ENCODE results near the gene SNRPD3. TPM values are rescaled to one million over a fixed set of nuclear protein-coding genes. Genes with fewer than 3 reads are reported as not detected.

SNRPD3 gene
- total and polyA plus RNA-seq, 2 donors = 95.7 to 166 TPM

DNA sequence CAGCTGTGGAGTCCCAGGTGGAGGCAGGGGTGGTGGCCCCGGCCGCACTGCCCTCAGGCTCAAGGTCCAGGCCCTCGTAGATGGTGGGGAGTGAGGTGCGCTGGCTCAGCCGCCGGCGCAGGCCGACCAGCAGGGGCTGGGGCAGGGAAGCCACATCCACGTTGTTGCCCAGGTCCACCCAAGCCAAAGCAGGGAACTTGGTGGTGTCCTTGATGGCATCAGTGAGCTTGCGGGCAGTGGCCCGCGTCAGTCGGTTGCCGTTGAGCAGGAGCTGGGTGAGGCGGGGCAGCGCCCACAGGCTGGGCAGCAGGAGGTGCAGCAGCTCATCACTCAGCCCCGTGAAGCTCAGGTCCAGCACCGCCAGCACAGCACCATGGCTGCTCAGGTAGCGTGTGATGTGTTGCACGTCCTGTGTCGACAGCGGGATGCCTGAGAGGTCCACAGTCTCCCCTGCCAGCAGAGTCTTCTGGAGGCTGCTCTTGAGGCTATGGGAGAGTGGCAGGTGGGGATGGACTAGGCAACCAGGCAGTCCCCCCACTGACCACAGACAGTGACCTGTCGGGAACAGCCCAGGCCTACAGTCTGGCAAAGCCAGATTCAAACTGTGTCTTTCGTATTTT is 30.2 kb downstream of the SNRPD3 start:
- Histone ChIP-seq H3K36me3 (ENCODE audit: control insufficient read depth in 2 of 2, insufficient read depth in 2 of 2, low read length in 1 of 2) (no peaks in the 10 kb centered on the region), H3K27ac (ENCODE audit: low read depth in 1 of 2, low read length in 1 of 2) (no peak overlapping the region), H3K9me3 (ENCODE audit: control insufficient read depth in 2 of 2, insufficient read depth in 1 of 2, low read length in 1 of 2) (no peaks in the 10 kb centered on the region), H3K4me1 (ENCODE audit: control insufficient read depth in 2 of 2, insufficient read depth in 2 of 2, low read length in 2 of 2) (peaks cover 0 to 8% of the 10 kb centered on the region in 2 donors), H3K27me3 (ENCODE audit: control insufficient read depth in 2 of 2, insufficient read depth in 1 of 2, low read length in 1 of 2) (no peaks in the 10 kb centered on the region), H3K4me3 (ENCODE audit: low read length in 2 of 2) (no peak overlapping the region)
- 97% methylated on average over 24 of the region's 24 CpGs for WGBS
- no peak for DNase-seq (ENCODE audit: low read depth in 6 of 9, low spot score in 9 of 9)

DNA sequence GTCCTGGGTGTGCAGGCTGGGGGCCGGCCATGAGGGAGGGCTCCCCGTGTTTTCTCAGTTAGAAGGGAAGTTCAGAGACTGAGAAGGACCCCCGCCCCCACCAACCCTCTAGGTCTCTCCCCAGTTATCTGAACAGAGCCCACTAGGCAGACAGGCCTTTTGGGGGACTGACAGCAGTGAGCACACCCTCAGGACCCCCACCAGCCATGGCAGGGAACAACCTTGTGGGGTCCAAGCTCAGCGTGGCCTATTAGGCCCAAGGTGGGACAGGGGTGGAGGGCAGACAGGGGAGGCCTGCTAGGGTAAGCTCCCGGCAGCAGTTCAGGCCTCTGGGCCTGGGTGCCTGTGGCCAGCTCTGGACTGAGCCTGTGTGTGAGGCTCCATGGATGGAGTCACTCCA is 31.5 kb downstream of the SNRPD3 start:
- Histone ChIP-seq H3K27ac (ENCODE audit: low read depth in 1 of 2, low read length in 1 of 2) (no peak overlapping the region), H3K36me3 (ENCODE audit: control insufficient read depth in 2 of 2, insufficient read depth in 2 of 2, low read length in 1 of 2) (no peaks in the 10 kb centered on the region), H3K4me3 (ENCODE audit: low read length in 2 of 2) (no peak overlapping the region), H3K27me3 (ENCODE audit: control insufficient read depth in 2 of 2, insufficient read depth in 1 of 2, low read length in 1 of 2) (peaks cover 4 to 10% of the 10 kb centered on the region in 2 donors), H3K4me1 (ENCODE audit: control insufficient read depth in 2 of 2, insufficient read depth in 2 of 2, low read length in 2 of 2) (peaks cover 0 to 8% of the 10 kb centered on the region in 2 donors), H3K9me3 (ENCODE audit: control insufficient read depth in 2 of 2, insufficient read depth in 1 of 2, low read length in 1 of 2) (no peaks in the 10 kb centered on the region)
- WGBS = 87% methylated on average over 5 of the region's 5 CpGs
- no peak for DNase-seq (ENCODE audit: low read depth in 6 of 9, low spot score in 9 of 9)

DNA sequence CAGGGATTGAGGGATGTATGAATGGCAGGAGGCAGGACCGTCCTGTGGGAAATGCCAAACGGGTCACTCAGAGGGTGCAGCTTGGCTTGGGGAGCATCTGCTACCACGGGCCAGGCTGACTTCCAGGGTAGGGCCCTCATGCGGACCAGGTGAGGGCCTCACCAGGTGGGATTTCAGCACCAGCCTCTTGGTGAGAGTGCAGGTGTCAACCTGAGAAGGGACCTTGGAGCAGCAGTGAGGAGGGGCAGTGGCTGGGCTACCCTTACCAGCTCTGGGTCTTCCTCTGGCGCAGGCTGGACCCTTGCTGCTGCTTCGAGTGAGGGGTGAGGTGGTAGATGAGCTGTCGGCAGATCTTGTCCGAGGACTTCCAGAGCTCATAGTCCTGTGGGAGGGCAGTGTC is 32.1 kb downstream of the SNRPD3 start:
- Histone ChIP-seq H3K9me3 (ENCODE audit: control insufficient read depth in 2 of 2, insufficient read depth in 1 of 2, low read length in 1 of 2) (no peaks in the 10 kb centered on the region), H3K4me3 (ENCODE audit: low read length in 2 of 2) (no peak overlapping the region), H3K27me3 (ENCODE audit: control insufficient read depth in 2 of 2, insufficient read depth in 1 of 2, low read length in 1 of 2) (peaks cover 9 to 15% of the 10 kb centered on the region in 2 donors), H3K36me3 (ENCODE audit: control insufficient read depth in 2 of 2, insufficient read depth in 2 of 2, low read length in 1 of 2) (no peaks in the 10 kb centered on the region), H3K4me1 (ENCODE audit: control insufficient read depth in 2 of 2, insufficient read depth in 2 of 2, low read length in 2 of 2) (peaks cover 4 to 8% of the 10 kb centered on the region in 2 donors), H3K27ac (ENCODE audit: low read depth in 1 of 2, low read length in 1 of 2) (no peak overlapping the region)
- WGBS = 97% methylated on average over 8 of the region's 8 CpGs
- DNase-seq (ENCODE audit: low read depth in 6 of 9, low spot score in 9 of 9) = no peak

DNA sequence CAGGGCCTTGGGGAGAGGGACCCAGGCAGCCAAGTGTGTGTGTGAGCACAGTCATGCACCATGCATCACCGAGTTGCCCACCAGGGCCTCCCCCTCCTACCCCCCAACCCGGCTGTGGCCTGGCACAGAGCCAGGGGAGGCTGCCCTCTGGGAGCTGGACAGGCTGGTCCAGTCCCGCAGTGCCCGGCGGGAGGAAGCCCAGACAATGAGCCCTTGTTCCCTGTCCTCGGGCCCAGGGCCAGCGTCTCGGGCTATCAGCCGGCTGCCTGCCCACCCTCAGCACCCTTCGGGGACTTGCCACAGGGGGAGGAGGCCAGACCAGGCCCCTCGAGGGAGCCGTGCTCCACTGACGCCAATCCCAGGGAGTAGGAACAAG is 32.6 kb downstream of the SNRPD3 start:
- DNase-seq (ENCODE audit: low read depth in 6 of 9, low spot score in 9 of 9) = no peak
- 94% methylated on average over 13 of the region's 13 CpGs for WGBS
- Histone ChIP-seq H3K36me3 (ENCODE audit: control insufficient read depth in 2 of 2, insufficient read depth in 2 of 2, low read length in 1 of 2) (no peaks in the 10 kb centered on the region), H3K4me1 (ENCODE audit: control insufficient read depth in 2 of 2, insufficient read depth in 2 of 2, low read length in 2 of 2) (peaks cover 4 to 8% of the 10 kb centered on the region in 2 donors), H3K27me3 (ENCODE audit: control insufficient read depth in 2 of 2, insufficient read depth in 1 of 2, low read length in 1 of 2) (peaks cover 11 to 19% of the 10 kb centered on the region in 2 donors), H3K9me3 (ENCODE audit: control insufficient read depth in 2 of 2, insufficient read depth in 1 of 2, low read length in 1 of 2) (no peaks in the 10 kb centered on the region), H3K4me3 (ENCODE audit: low read length in 2 of 2) (no peak overlapping the region), H3K27ac (ENCODE audit: low read depth in 1 of 2, low read length in 1 of 2) (no peak overlapping the region)

DNA sequence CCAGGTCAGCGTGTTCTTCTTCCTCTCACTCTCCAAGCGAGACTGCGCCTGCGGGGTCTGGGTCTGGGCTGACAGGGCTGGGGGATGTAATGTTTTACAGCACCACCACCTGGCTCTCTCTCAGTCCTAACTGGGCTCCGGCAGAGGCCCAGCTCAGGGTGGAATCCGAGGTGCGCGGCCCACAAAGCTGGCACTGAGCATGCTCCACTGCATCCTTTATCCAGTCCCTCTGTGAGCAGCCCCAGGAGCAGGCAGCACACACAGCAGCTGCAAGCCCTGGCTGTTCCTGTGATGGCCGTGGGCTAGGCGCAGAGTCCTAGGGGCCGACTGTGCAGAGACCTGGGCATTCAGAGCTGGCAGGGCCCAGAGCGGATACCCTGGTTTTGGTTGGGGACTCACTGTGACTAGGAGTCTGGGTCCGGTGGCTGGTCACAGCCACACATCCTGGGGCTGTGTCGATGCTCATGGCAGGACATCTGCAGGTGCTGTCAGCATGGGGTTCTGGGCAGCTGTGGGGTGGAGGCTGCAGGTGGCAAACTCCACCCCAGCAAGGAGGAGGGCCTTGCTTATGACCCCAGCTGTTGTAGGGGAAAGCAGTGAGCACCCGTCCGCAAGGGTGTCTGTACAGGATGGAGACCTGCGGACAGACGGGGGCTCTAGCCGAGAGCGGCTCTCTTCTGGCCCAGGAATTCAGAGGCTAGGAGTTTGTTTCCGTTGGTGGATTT is 33.1 kb downstream of the SNRPD3 start:
- no peaks in the 10 kb centered on the region for H3K9me3 ChIP-seq (ENCODE audit: control insufficient read depth in 2 of 2, insufficient read depth in 1 of 2, low read length in 1 of 2)
- H3K4me3 ChIP-seq (ENCODE audit: low read length in 2 of 2) = no peak overlapping the region
- H3K27me3 ChIP-seq (ENCODE audit: control insufficient read depth in 2 of 2, insufficient read depth in 1 of 2, low read length in 1 of 2) = peaks cover 12 to 25% of the 10 kb centered on the region in 2 donors
- H3K27ac ChIP-seq (ENCODE audit: low read depth in 1 of 2, low read length in 1 of 2) = no peak overlapping the region
- H3K4me1 ChIP-seq (ENCODE audit: control insufficient read depth in 2 of 2, insufficient read depth in 2 of 2, low read length in 2 of 2) = peaks cover 4 to 5% of the 10 kb centered on the region in 2 donors
- no peaks in the 10 kb centered on the region for H3K36me3 ChIP-seq (ENCODE audit: control insufficient read depth in 2 of 2, insufficient read depth in 2 of 2, low read length in 1 of 2)
- 97% methylated on average over 21 of the region's 21 CpGs for WGBS
- DNase-seq (ENCODE audit: low read depth in 6 of 9, low spot score in 9 of 9) = no peak

DNA sequence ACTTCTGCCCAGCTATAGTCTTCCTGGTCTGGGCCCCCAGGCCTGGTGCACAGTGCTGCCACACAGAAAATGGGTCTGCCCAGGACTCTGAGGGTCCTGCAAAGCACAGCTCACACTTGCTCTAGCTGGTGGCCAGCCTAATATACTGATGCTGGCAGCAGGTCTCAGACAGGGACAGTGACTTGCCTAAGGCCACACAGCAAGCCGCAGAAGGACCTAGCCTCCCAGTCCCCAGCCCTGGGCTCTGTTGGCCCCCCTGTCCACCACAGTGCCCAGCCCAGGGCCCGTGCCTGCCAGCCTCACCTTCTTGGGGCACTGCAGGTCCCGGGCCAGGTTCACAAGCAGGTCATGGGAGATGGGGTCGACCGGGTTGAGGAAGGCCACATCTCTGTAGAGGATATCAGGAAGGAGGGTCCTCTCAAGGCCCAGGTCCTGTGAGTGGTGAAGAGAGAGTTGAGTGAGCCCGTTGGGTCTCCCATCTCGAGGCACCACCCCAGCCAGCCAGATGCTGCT is 33.8 kb downstream of the SNRPD3 start:
- DNase-seq (ENCODE audit: low read depth in 6 of 9, low spot score in 9 of 9) = no peak
- peaks cover 0 to 4% of the 10 kb centered on the region in 2 donors for H3K4me1 ChIP-seq (ENCODE audit: control insufficient read depth in 2 of 2, insufficient read depth in 2 of 2, low read length in 2 of 2)
- 97% methylated on average over 7 of the region's 7 CpGs for WGBS
- H3K27me3 ChIP-seq (ENCODE audit: control insufficient read depth in 2 of 2, insufficient read depth in 1 of 2, low read length in 1 of 2) = peaks cover 12 to 30% of the 10 kb centered on the region in 2 donors
- no peaks in the 10 kb centered on the region for H3K9me3 ChIP-seq (ENCODE audit: control insufficient read depth in 2 of 2, insufficient read depth in 1 of 2, low read length in 1 of 2)
- H3K4me3 ChIP-seq (ENCODE audit: low read length in 2 of 2) = no peak overlapping the region
- H3K36me3 ChIP-seq (ENCODE audit: control insufficient read depth in 2 of 2, insufficient read depth in 2 of 2, low read length in 1 of 2) = no peaks in the 10 kb centered on the region
- H3K27ac ChIP-seq (ENCODE audit: low read depth in 1 of 2, low read length in 1 of 2) = no peak overlapping the region

DNA sequence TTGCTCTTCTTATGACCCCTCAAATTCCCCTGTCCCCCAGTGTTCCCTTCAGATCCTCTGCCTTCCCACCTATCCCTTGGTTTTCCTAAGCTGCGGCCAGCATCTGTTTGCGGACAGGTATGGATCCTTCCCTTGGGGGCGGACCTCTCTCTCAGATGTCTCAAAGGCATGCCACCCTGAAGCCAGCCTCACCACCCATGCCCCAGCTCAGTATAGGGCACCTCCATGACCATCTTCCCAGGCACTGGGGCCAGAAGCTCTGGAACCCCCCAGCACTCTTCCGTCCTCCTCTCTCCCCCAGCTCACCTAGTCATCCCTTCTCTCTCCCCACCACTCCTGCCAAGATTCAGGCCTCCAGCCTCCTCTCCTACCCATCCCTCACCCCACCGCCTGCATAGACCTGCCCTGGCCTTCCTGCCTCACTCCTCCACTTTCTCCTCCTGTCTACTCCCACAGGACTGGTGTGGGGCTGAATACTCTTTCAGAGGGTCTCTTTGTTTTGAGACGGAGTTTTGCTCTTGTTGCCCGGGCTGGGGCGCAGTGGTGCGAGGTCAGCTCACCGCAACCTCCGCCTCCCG is 34.9 kb downstream of the SNRPD3 start:
- no peaks in the 10 kb centered on the region for H3K9me3 ChIP-seq (ENCODE audit: control insufficient read depth in 2 of 2, insufficient read depth in 1 of 2, low read length in 1 of 2)
- no peaks in the 10 kb centered on the region for H3K36me3 ChIP-seq (ENCODE audit: control insufficient read depth in 2 of 2, insufficient read depth in 2 of 2, low read length in 1 of 2)
- H3K4me3 ChIP-seq (ENCODE audit: low read length in 2 of 2) = no peak overlapping the region
- DNase-seq (ENCODE audit: low read depth in 6 of 9, low spot score in 9 of 9) = no peak
- H3K27ac ChIP-seq (ENCODE audit: low read depth in 1 of 2, low read length in 1 of 2) = no peak overlapping the region
- 98% methylated on average over 12 of the region's 12 CpGs for WGBS
- H3K4me1 ChIP-seq (ENCODE audit: control insufficient read depth in 2 of 2, insufficient read depth in 2 of 2, low read length in 2 of 2) = peaks cover 0 to 4% of the 10 kb centered on the region in 2 donors
- peaks cover 12 to 34% of the 10 kb centered on the region in 2 donors for H3K27me3 ChIP-seq (ENCODE audit: control insufficient read depth in 2 of 2, insufficient read depth in 1 of 2, low read length in 1 of 2)

DNA sequence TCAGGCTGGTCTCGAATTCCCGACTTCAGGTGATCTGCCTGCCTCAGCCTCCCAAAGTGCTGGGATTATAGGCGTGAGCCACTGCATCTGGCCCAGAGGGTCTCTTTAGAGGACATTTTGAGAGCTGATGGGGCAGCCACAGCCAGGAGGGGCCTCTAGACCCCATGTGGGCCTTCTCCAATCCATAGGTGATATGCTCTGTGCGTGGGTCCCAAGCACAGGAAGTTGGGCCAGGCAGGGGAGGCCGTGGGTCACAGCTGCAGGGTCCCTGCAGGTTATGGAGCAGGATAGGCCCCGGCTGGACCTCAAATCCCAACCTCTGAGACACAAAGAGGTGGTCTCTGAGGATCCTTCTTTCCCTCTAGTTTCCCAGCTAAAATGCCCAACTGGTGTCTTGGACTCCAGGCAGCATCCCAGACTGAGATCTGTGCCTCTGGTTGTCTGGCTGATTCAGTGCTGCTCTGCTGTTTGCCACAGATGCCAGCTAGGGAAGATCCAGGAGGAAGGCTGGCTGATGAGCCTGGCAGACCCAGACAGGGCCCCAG is 35.6 kb downstream of the SNRPD3 start:
- 95% methylated on average over 6 of the region's 6 CpGs for WGBS

More for the DNA sequence above, 35.6 kb downstream of the SNRPD3 start:
- Histone ChIP-seq H3K4me1 (ENCODE audit: control insufficient read depth in 2 of 2, insufficient read depth in 2 of 2, low read length in 2 of 2) (peaks cover 0 to 4% of the 10 kb centered on the region in 2 donors), H3K4me3 (ENCODE audit: low read length in 2 of 2) (no peak overlapping the region), H3K9me3 (ENCODE audit: control insufficient read depth in 2 of 2, insufficient read depth in 1 of 2, low read length in 1 of 2) (no peaks in the 10 kb centered on the region), H3K27ac (ENCODE audit: low read depth in 1 of 2, low read length in 1 of 2) (no peak overlapping the region), H3K27me3 (ENCODE audit: control insufficient read depth in 2 of 2, insufficient read depth in 1 of 2, low read length in 1 of 2) (peaks cover 12 to 34% of the 10 kb centered on the region in 2 donors), H3K36me3 (ENCODE audit: control insufficient read depth in 2 of 2, insufficient read depth in 2 of 2, low read length in 1 of 2) (no peaks in the 10 kb centered on the region)
- DNase-seq (ENCODE audit: low read depth in 6 of 9, low spot score in 9 of 9) = no peak

Measured in thymus (tissue), 11 donors.